ENCODE data around the gene SFTPB. TPM values are rescaled to one million over a fixed set of nuclear protein-coding genes. Genes with fewer than 3 reads are reported as not detected.
"Not testable (repeated sequence)": the region's sequence is repeated elsewhere in the genome, so short reads cannot be mapped to it uniquely, and the experiment has no call there.

SFTPB gene
- total RNA-seq, 2 donors from 2014 or later = 0.15 TPM; not detected in 1

GRCh38 chr2:85661139-85661858 lies 6.7 kb downstream of the SFTPB start:
- Histone ChIP-seq H3K4me3 (no peak overlapping the region), H3K27me3 (no peaks in the 10 kb centered on the region), H3K36me3 (no peaks in the 10 kb centered on the region), H3K27ac (peak overlapping the region; percentile 57 to 66), H3K9me3 (no peaks in the 10 kb centered on the region), H3K4me1 (peaks cover 0 to 35% of the 10 kb centered on the region in 2 donors)
- no peak for DNase-seq (ENCODE audit: low spot score)
- TF ChIP-seq, protein P1, sequence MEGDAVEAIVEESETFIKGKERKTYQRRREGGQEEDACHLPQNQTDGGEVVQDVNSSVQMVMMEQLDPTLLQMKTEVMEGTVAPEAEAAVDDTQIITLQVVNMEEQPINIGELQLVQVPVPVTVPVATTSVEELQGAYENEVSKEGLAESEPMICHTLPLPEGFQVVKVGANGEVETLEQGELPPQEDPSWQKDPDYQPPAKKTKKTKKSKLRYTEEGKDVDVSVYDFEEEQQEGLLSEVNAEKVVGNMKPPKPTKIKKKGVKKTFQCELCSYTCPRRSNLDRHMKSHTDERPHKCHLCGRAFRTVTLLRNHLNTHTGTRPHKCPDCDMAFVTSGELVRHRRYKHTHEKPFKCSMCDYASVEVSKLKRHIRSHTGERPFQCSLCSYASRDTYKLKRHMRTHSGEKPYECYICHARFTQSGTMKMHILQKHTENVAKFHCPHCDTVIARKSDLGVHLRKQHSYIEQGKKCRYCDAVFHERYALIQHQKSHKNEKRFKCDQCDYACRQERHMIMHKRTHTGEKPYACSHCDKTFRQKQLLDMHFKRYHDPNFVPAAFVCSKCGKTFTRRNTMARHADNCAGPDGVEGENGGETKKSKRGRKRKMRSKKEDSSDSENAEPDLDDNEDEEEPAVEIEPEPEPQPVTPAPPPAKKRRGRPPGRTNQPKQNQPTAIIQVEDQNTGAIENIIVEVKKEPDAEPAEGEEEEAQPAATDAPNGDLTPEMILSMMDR (IDR thresholded peaks at IDR 0.05) = no peak

DNA sequence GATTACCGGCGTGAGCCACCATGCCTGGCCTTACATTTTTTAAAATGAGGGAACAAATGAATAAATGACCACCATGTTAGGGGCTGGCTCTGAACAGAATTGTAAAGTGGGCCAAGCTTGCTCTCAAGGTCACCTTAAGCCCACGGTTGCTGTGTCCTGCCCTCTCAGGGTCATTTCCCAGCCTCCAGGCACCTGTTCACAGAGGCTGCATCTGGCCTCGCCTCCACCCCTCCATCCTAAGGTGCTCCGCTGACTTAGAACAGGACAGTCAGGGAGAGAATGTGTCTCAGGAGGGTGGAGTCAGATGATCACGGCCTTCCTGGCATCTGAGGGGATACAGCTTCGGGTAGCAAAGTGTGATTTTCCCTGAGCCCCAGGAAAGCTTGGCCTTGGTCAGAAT lies 7.3 kb downstream of the SFTPB start:
- TF ChIP-seq, protein P1 (IDR thresholded peaks at IDR 0.05) = no peak
- H3K36me3 ChIP-seq = no peaks in the 10 kb centered on the region
- DNase-seq (ENCODE audit: low spot score) = no peak
- peaks cover 0 to 35% of the 10 kb centered on the region in 2 donors for H3K4me1 ChIP-seq
- no peak overlapping the region for H3K4me3 ChIP-seq
- H3K27ac ChIP-seq = peak overlapping the region; percentile 57 to 66
- no peaks in the 10 kb centered on the region for H3K27me3 ChIP-seq
- no peaks in the 10 kb centered on the region for H3K9me3 ChIP-seq

GRCh38 chr2:85660301-85660700 lies 7.7 kb downstream of the SFTPB start:
- H3K4me3 ChIP-seq; H3K36me3 ChIP-seq; H3K27ac ChIP-seq; DNase-seq (ENCODE audit: low spot score); H3K9me3 ChIP-seq; H3K27me3 ChIP-seq: not testable (repeated sequence)
- peaks cover 0 to 35% of the 10 kb centered on the region in 2 donors for H3K4me1 ChIP-seq

DNA sequence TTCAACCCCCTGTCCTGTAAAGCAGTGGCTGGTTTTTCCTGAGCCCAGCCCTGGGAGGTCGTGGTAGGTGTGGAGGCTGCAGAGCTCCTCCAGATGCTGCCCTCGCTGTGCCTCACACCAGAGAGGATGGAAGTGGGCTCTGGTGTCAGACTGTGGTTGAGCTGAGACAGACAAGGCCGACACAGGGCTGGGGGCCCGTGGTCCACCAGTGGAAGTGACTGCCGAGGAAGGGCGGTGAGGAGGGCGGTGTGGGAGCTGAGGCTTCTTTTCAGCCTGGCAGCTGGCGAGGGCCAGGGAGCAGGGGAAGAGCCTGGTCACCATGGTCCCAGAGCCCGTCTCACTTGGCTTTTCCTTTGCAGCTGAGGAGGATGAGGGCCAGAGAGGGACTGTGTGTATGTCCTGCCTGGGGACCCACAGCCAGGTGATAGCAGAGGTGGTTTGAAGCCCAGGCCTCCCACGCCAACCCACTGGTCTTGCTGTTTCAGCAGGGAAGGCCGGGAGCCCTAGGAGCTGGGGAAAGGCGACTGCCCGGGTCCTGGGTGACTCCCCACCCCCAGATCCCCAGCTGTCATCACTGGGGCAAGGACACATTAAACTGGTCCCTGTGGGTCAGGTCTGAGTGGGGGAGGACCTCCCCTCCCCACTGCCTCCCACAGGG lies 8.5 kb downstream of the SFTPB start:
- Histone ChIP-seq H3K9me3 (no peaks in the 10 kb centered on the region), H3K4me3 (no peak overlapping the region), H3K27me3 (no peaks in the 10 kb centered on the region), H3K36me3 (no peaks in the 10 kb centered on the region), H3K4me1 (peaks cover 0 to 34% of the 10 kb centered on the region in 2 donors), H3K27ac (no peak overlapping the region)
- DNase-seq (ENCODE audit: low spot score) = no peak
- TF ChIP-seq, protein P1 (IDR thresholded peaks at IDR 0.05) = no peak

GRCh38 chr2:85657399-85657798 lies 10.6 kb downstream of the SFTPB start:
- H3K27ac ChIP-seq; DNase-seq (ENCODE audit: low spot score); H3K9me3 ChIP-seq; H3K36me3 ChIP-seq; H3K4me3 ChIP-seq; H3K27me3 ChIP-seq: not testable (repeated sequence)
- peaks cover 0 to 16% of the 10 kb centered on the region in 2 donors for H3K4me1 ChIP-seq

- Histone ChIP-seq H3K27me3 (no peaks in the 10 kb centered on the region), H3K4me3 (no peak overlapping the region), H3K9me3 (no peaks in the 10 kb centered on the region), H3K4me1 (peaks cover 0 to 7% of the 10 kb centered on the region in 2 donors), H3K36me3 (peaks cover 11% of the 10 kb centered on the region), H3K27ac (no peak overlapping the region)
- TF ChIP-seq, protein P1 (IDR thresholded peaks at IDR 0.05) = no peak
- no peak for DNase-seq (ENCODE audit: low spot score)
Measured at GRCh38 chr2:85656468-85656867, 11.5 kb downstream of the SFTPB start.
